Colonic mucosa (tissue), 4 donors: ENCODE measurements around the gene DDX1. TPM values are rescaled to one million over a fixed set of nuclear protein-coding genes. Genes with fewer than 3 reads are reported as not detected.
A peak's percentile ranks its signal among the peaks of the same experiment; 100 is the strongest.

Source experiments
- DNase-seq: peaks from one replicate; pipeline ENCODE4 v3.0.0-alpha.2; 2020
- H3K27ac ChIP-seq: fragments of 200-600 bp; one replicate; pipeline ENCODE4 v1.8.0; 2021
- H3K27me3 ChIP-seq: fragments of 200-600 bp; one replicate; pipeline ENCODE4 v1.8.0; 2021
- H3K36me3 ChIP-seq: fragments of 200-600 bp; one replicate; pipeline ENCODE4 v1.8.0; 2021
- H3K4me1 ChIP-seq: fragments of 200-600 bp; one replicate; pipeline ENCODE4 v1.8.0; 2021; ENCODE audit warnings: mild to moderate bottlenecking
- H3K4me3 ChIP-seq: fragments of 200-600 bp; one replicate; pipeline ENCODE4 v1.8.0; 2021
- H3K9ac ChIP-seq, 2 donors: one replicate each; pipeline ENCODE4 v1.7.0; 2013; ENCODE audit warnings: control low read depth in 2 of 2, low read depth in 2 of 2, low read length in 2 of 2
- H3K9me3 ChIP-seq: fragments of 200-600 bp; one replicate; pipeline ENCODE4 v1.8.0; 2021
- intact Hi-C: fragments of 100-400 bp; cut with DNase I; formaldehyde crosslinking; loops from one replicate; pipeline ENCODE4 v1.14.1; 2022
- total RNA-seq, 2 donors: library from RNA; stranded (reverse); fragmentation: NEBNext Ultra II Directional in 1 of 2; extraction: Animal tissue kit (Norgen Biotek cat#: 25700) in 1 of 2; gene quantifications; one replicate each; pipeline ENCODE4 v1.2.1, GENCODE V29; 2021
- TF ChIP-seq, protein P1 (sequence below): fragments of 200-600 bp; IDR thresholded peaks from one replicate; pipeline ENCODE4 v1.8.0; 2022; ENCODE audit warnings: antibody characterized with exemption, mild to moderate bottlenecking
- donor health status: healthy.
- donor health status: DM: no; HTN: no; CAD: no.
- donor health status: DM: no; HTN: no; CAD: no.

DDX1 gene
- total RNA-seq, 2 donors from 2014 or later, result 71.6 to 91.3 TPM

DNA sequence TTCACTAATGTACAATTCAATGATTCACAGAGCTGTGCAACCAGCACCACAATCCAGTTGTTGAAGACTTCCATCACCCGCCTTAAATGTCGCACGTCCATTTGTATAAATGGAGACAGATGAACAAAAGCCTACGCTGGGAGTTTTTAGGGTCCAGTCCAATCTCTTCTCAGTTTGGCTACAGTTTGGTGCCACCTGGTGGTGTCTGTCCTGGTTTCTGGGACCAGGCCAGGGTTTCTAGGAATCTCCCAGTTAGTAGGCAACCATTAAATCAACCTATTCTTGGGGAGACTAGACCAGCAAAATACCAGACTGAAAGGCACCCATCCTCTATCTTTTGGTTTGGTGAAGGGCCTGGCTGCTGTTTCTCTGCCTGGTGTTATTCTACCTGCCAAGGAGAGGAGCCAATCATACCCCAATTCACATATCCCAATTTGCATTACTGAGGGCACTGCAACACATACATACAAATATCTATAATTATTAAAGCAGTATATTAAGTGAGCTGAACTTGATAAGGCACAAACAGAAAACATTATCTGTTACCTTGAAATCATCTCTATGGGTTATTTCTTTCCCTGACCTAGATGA lies 3.2 kb upstream of the DDX1 start:
- TF ChIP-seq, protein P1, sequence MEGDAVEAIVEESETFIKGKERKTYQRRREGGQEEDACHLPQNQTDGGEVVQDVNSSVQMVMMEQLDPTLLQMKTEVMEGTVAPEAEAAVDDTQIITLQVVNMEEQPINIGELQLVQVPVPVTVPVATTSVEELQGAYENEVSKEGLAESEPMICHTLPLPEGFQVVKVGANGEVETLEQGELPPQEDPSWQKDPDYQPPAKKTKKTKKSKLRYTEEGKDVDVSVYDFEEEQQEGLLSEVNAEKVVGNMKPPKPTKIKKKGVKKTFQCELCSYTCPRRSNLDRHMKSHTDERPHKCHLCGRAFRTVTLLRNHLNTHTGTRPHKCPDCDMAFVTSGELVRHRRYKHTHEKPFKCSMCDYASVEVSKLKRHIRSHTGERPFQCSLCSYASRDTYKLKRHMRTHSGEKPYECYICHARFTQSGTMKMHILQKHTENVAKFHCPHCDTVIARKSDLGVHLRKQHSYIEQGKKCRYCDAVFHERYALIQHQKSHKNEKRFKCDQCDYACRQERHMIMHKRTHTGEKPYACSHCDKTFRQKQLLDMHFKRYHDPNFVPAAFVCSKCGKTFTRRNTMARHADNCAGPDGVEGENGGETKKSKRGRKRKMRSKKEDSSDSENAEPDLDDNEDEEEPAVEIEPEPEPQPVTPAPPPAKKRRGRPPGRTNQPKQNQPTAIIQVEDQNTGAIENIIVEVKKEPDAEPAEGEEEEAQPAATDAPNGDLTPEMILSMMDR, result peak; percentile 29
- Histone ChIP-seq H3K4me3 (no peak overlapping the region), H3K9ac (no peak overlapping the region), H3K27me3 (no peaks in the 10 kb centered on the region), H3K9me3 (no peaks in the 10 kb centered on the region), H3K36me3 (no peaks in the 10 kb centered on the region), H3K4me1 (peaks cover 8% of the 10 kb centered on the region), H3K27ac (no peak overlapping the region)
- intact Hi-C loops, result no loop called here
- peak; percentile 52 for DNase-seq

GRCh38 chr2:15591373-15591691 lies 336 bp upstream of the DDX1 start:
- TF ChIP-seq, protein P1, result no peak
- H3K4me3 ChIP-seq, result peak overlapping the region; percentile 100
- intact Hi-C loops, result no loop called here
- no peaks in the 10 kb centered on the region for H3K27me3 ChIP-seq
- H3K9ac ChIP-seq, result peak overlapping the region; percentile 90 to 95
- H3K36me3 ChIP-seq, result peaks cover 6% of the 10 kb centered on the region
- peaks cover 8% of the 10 kb centered on the region for H3K4me1 ChIP-seq
- peak overlapping the region; percentile 95 for H3K27ac ChIP-seq
- DNase-seq, result no peak
- no peaks in the 10 kb centered on the region for H3K9me3 ChIP-seq

GRCh38 chr2:15593327-15593705 lies 1.6 kb downstream of the DDX1 start:
- intact Hi-C loops, result no loop called here
- TF ChIP-seq, protein P1, result no peak
- Histone ChIP-seq H3K4me3 (no peak overlapping the region), H3K4me1 (peaks cover 8% of the 10 kb centered on the region), H3K36me3 (peaks cover 6% of the 10 kb centered on the region), H3K9ac (no peak overlapping the region), H3K9me3 (no peaks in the 10 kb centered on the region), H3K27ac (no peak overlapping the region), H3K27me3 (no peaks in the 10 kb centered on the region)
- no peak for DNase-seq

GRCh38 chr2:15594291-15595256 lies 2.9 kb downstream of the DDX1 start:
- TF ChIP-seq, protein P1, result no peak
- DNase-seq, result no peak
- Histone ChIP-seq H3K4me3 (no peak overlapping the region), H3K36me3 (peaks cover 6% of the 10 kb centered on the region), H3K27ac (no peak overlapping the region), H3K9ac (no peak overlapping the region), H3K27me3 (no peaks in the 10 kb centered on the region), H3K4me1 (peaks cover 8% of the 10 kb centered on the region), H3K9me3 (no peaks in the 10 kb centered on the region)
- intact Hi-C loops, result no loop called here

- Histone ChIP-seq H3K9me3 (no peaks in the 10 kb centered on the region), H3K36me3 (peaks cover 6% of the 10 kb centered on the region), H3K4me3 (no peak overlapping the region), H3K9ac (no peak overlapping the region), H3K27me3 (no peaks in the 10 kb centered on the region), H3K4me1 (peaks cover 8% of the 10 kb centered on the region), H3K27ac (no peak overlapping the region)
- no peak for DNase-seq
- TF ChIP-seq, protein P1, result no peak
- intact Hi-C loops, result no loop called here
These were observed 3.8 kb downstream of the DDX1 start for GRCh38 chr2:15595342-15595905.
